HCT116 (cell line): Measurements from ENCODE around the gene TLL2. TPM values are rescaled to one million over a fixed set of nuclear protein-coding genes. Genes with fewer than 3 reads are reported as not detected.

ENCODE experiments used
- ATAC-seq: fragments of 200-7000 bp; cut with Tn5 transposase; 2 replicates; pipeline ENCODE4 v1.9.1; 2020; ENCODE audit warnings: mild to moderate bottlenecking, moderate library complexity
- BruUV-seq: library from RNA; stranded (reverse); fragments of 400-500 nt; replicated peaks from 2 replicates; lab custom pipeline; 2021; lab: Mats Ljungman, UMichigan
- CTCF ChIA-PET: fragments of 300-600 bp; sonication (Branson Sonifier 250); formaldehyde crosslinking; loops from one replicate; lab custom pipeline; 2021; ENCODE audit warnings: antibody characterized with exemption; lab: Charles Lee
- POLR2A ChIA-PET: fragments of 300-600, 350-600 bp; sonication (Branson Sonifier 250); formaldehyde crosslinking; loops from one replicate; lab custom pipeline; 2021; ENCODE audit warnings: antibody characterized with exemption; lab: Charles Lee
- RAD21 ChIA-PET, 2 experiments: fragments of 300-600 bp; sonication (Branson Sonifier 250); formaldehyde crosslinking; loops; one replicate each; lab custom pipeline; 2023; ENCODE audit warnings: low total read pairs in 2 of 2; ENCODE audit not compliant: uncharacterized antibody in 2 of 2, unreplicated experiment in 2 of 2, low non-redundant PET in 1 of 2; lab: Charles Lee
- DNase-seq: peaks from one replicate; pipeline ENCODE4 v3.0.0-alpha.2; 2010; ENCODE audit warnings: low read depth, low spot score
- H2AFZ ChIP-seq: fragments of 200-600 bp; shearing (Covaris generic), sonication (generic); 2 replicates; pipeline ENCODE4 v1.6.1; 2017; ENCODE audit warnings: low read depth, mixed run types, mixed read lengths, antibody characterized with exemption, low read length; ENCODE audit not compliant: poor library complexity, severe bottlenecking
- H3K27ac ChIP-seq: 2 replicates; pipeline ENCODE4 v1.5.1; 2012; ENCODE audit warnings: low read depth, low read length
- H3K27me3 ChIP-seq: fragments of 200-600 bp; sonication (generic); 2 replicates; pipeline ENCODE4 v1.6.1; 2016; ENCODE audit warnings: mixed run types, low read length, mixed read lengths; ENCODE audit not compliant: insufficient read depth
- H3K36me3 ChIP-seq, 2 experiments: fragments of 200-500 bp in 1 of 2; fragments of 200-600 bp in 1 of 2; sonication (Bioruptor generic) in 1 of 2; sonication (generic) in 1 of 2; 2 replicates each; pipeline versions ENCODE4 v1.5.1 to v1.6.1; 2014 to 2016; ENCODE audit warnings: low read length in 2 of 2, inconsistent platforms in 1 of 2, mixed read lengths in 1 of 2, mixed run types in 1 of 2; ENCODE audit not compliant: insufficient read depth in 2 of 2, control insufficient read depth in 1 of 2
- H3K4me1 ChIP-seq, 2 experiments: fragments of 200-600 bp in 1 of 2; sonication (generic) in 1 of 2; 2 replicates each; pipeline versions ENCODE4 v1.5.1 to v1.6.1; 2012 to 2017; ENCODE audit warnings: low read length in 2 of 2, inconsistent platforms in 1 of 2, mild to moderate bottlenecking in 1 of 2, mixed read lengths in 1 of 2, mixed run types in 1 of 2, moderate library complexity in 1 of 2; ENCODE audit not compliant: insufficient read depth in 2 of 2, control insufficient read depth in 1 of 2
- H3K4me2 ChIP-seq: fragments of 200-600 bp; sonication (generic); 2 replicates; pipeline ENCODE4 v1.6.1; 2017; ENCODE audit warnings: mixed run types, low read length, mixed read lengths
- H3K4me3 ChIP-seq, 2 experiments: fragments of 200-600 bp in 1 of 2; sonication (generic) in 1 of 2; replicated peaks in 1 of 2; 2 replicates each; pipeline ENCODE4 v1.5.1; 2011 to 2016; ENCODE audit warnings: low read length in 2 of 2, control low read depth in 1 of 2, low read depth in 1 of 2, mild to moderate bottlenecking in 1 of 2, mixed read lengths in 1 of 2, mixed run types in 1 of 2
- H3K79me2 ChIP-seq: fragments of 200-600 bp; sonication (generic); 2 replicates; pipeline ENCODE4 v1.6.1; 2017; ENCODE audit warnings: mild to moderate bottlenecking, mixed run types, low read length, moderate library complexity, mixed read lengths; ENCODE audit not compliant: insufficient read depth
- H3K9ac ChIP-seq: fragments of 200-600 bp; sonication (generic); 2 replicates; pipeline ENCODE4 v1.6.1; 2016; ENCODE audit warnings: low read length, mixed read lengths
- H3K9me2 ChIP-seq: fragments of 200-600 bp; sonication (generic), shearing (Covaris generic); 2 replicates; pipeline ENCODE4 v1.6.1; 2017; ENCODE audit warnings: mixed run types, mild to moderate bottlenecking, moderate library complexity; ENCODE audit not compliant: insufficient read depth
- H3K9me3 ChIP-seq, 2 experiments: fragments of 200-500 bp in 1 of 2; fragments of 200-600 bp in 1 of 2; sonication (Bioruptor generic) in 1 of 2; sonication (generic) in 1 of 2; 2 replicates each; pipeline ENCODE4 v1.6.1; 2014 to 2017; ENCODE audit warnings: low read length in 2 of 2, mixed read lengths in 2 of 2, inconsistent platforms in 1 of 2, low read depth in 1 of 2, mild to moderate bottlenecking in 1 of 2, mixed run types in 1 of 2, moderate library complexity in 1 of 2; ENCODE audit not compliant: control insufficient read depth in 1 of 2, insufficient read depth in 1 of 2
- H4K20me1 ChIP-seq: fragments of 200-600 bp; sonication (generic), shearing (Covaris generic); 2 replicates; pipeline ENCODE4 v1.6.1; 2017; ENCODE audit warnings: mixed run types, mild to moderate bottlenecking, moderate library complexity; ENCODE audit not compliant: insufficient read depth
- CTCF ChIP-seq, 3 experiments: fragments of 200-600 bp in 1 of 3; sonication (generic) in 1 of 3; IDR thresholded peaks in 2 of 3; conservative IDR thresholded peaks in 1 of 3; 2 replicates each; pipeline ENCODE4 v1.5.1; 2012 to 2017; ENCODE audit warnings: low read depth in 2 of 3, low read length in 2 of 3, antibody characterized with exemption in 1 of 3, borderline replicate concordance in 1 of 3, control low read depth in 1 of 3, mild to moderate bottlenecking in 1 of 3, mixed read lengths in 1 of 3, mixed run types in 1 of 3, moderate library complexity in 1 of 3; ENCODE audit not compliant: insufficient read depth in 1 of 3
- EGR1 ChIP-seq: IDR thresholded peaks from 2 replicates; pipeline ENCODE4 v1.6.1; 2012; ENCODE audit warnings: low read depth
- EZH2 ChIP-seq: fragments of 200-600 bp; sonication (generic); IDR thresholded peaks from 2 replicates; pipeline ENCODE4 v1.6.1; 2017; ENCODE audit warnings: antibody characterized with exemption, mixed run types
- EZH2phosphoT487 ChIP-seq: fragments of 200-600 bp; IDR thresholded peaks from 2 replicates; pipeline ENCODE4 v1.6.1; 2018; ENCODE audit warnings: antibody characterized with exemption, borderline replicate concordance
- SIN3A ChIP-seq: IDR thresholded peaks from 2 replicates; pipeline ENCODE4 v1.6.1; 2012; ENCODE audit warnings: low read depth
- YY1 ChIP-seq: IDR thresholded peaks from 2 replicates; pipeline ENCODE4 v1.6.1; 2011; ENCODE audit warnings: low read length, low read depth, moderate library complexity, mild to moderate bottlenecking; ENCODE audit not compliant: insufficient replicate concordance; ENCODE audit errors: extremely low read depth
- ZNF274 ChIP-seq: fragments of 200-500 bp; sonication (Bioruptor generic); IDR thresholded peaks from 2 replicates; pipeline ENCODE4 v1.6.1; 2014; ENCODE audit warnings: mild to moderate bottlenecking, low read depth, low read length, inconsistent platforms
- intact Hi-C: fragments of 100-400 bp; cut with micrococcal nuclease; formaldehyde crosslinking; loops from 2 replicates; pipeline ENCODE4 v1.10.0; 2022
- total RNA-seq: library from RNA; stranded (reverse); gene quantifications from one replicate; pipeline ENCODE4 v1.2.1, GENCODE V29; 2021; ENCODE audit not compliant: unreplicated experiment

TLL2 gene
- total RNA-seq, 1 experiment from 2014 or later = 1.3 TPM

GRCh38 chr10:96397902-96398301 is 115.8 kb downstream of the TLL2 start:
- TF ChIP-seq YY1 (no peak), EZH2phosphoT487 (no peak), EZH2 (no peak), CTCF (IDR thresholded peaks at IDR 0.05 in 2 of 3, conservative IDR thresholded peaks at IDR 0.05 in 1 of 3; ENCODE audit: borderline replicate concordance in 1 of 3, insufficient read depth in 1 of 3, low read depth in 2 of 3, low read length in 2 of 3) (no peak), SIN3A (no peak), ZNF274 (no peak), EGR1 (no peak)
- Histone ChIP-seq H3K4me3 (no peak overlapping the region), H4K20me1 (no peaks in the 10 kb centered on the region), H3K79me2 (no peaks in the 10 kb centered on the region), H3K9me3 (no peaks in the 10 kb centered on the region), H3K27me3 (peaks cover 42% of the 10 kb centered on the region), H3K27ac (no peak overlapping the region), H3K9ac (no peak overlapping the region), H3K9me2 (no peaks in the 10 kb centered on the region), H3K4me1 (no peaks in the 10 kb centered on the region), H2AFZ (no peak overlapping the region), H3K4me2 (no peak overlapping the region), H3K36me3 (no peaks in the 10 kb centered on the region)
- ChIA-PET POLR2A (no interaction called here), CTCF (interaction anchor here (3.7 kb wide), 1 partner anchor 112 kb away, joined by 16 read pairs; no protein-coding TSS in a partner anchor), RAD21 (no interaction called here)
- ATAC-seq (no peak), DNase-seq (no peak)
- no TSS peak for BruUV-seq
- intact Hi-C loops = loop anchor here (2.0 kb wide), 3 partner anchors 159 to 627 kb away; no protein-coding TSS in a partner anchor
